ENCODE results near the gene KLHDC7B.
A peak's percentile ranks its signal among the peaks of the same experiment; 100 is the strongest.

Gene KLHDC7B

DNA sequence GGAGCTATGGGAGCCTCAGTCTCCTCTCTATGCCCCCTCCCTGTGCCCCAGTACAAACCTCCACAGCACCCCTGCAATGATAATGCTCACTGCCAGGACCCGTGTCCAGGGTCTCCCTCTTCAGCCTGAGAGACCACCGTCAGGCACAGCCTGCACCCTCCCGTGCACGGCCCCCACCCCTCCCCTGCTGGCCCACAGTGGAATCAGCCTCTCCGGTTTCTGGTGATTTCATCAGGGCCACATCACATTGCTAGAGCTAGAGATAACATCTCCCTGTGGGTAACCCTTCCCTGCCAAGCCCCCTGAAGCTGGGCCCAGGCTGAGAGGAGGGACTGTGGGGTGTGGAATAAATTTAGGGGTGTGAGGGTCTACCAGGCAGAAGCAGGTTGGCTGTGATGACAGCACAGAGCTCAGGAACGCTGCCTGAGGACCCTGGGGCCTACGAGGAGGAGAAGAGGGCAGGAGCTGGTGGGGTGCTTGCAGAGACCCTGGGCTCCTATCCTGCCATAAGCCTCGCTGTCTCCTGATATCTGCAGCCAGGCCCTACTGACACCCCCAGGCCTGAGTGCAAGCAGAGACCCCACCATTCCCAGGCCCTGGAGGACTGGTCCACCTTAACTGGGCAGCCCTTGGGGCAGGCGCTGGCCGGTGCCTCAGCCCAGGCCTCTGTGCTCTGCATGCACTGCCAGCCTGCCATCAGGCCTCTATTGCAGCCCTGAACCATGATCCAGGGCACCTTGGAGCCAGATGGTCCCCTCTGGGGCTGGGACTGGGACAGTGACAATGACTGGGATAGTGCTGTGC is at the start of gene KLHDC7B:
Gene KLHDC7B (plus strand): TSS at position 378 of the 804 bp plus-strand sequence. CDS start 345 bp downstream, at position 723.
- DNase-seq: peak; percentile 32

DNA sequence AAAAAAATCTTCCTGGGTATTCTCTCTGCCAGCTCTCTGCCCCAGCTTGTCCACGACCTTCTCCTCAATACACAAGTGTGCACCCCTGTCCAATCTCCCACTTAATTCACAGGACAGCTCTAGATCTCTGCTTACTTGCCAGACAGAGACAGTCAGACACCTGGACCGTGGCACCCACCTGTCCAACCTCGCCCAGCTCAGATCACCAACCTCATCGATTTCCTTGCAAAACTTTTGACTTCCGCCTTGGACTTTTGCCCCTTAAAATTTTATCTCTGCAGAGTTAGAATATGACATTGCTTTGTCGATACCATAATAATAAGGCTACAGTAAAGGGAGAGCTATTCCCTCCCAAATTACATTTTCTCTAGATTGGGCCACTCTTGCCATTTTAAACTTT is 48.6 kb upstream of the KLHDC7B start:
- DNase-seq: no peak

DNA sequence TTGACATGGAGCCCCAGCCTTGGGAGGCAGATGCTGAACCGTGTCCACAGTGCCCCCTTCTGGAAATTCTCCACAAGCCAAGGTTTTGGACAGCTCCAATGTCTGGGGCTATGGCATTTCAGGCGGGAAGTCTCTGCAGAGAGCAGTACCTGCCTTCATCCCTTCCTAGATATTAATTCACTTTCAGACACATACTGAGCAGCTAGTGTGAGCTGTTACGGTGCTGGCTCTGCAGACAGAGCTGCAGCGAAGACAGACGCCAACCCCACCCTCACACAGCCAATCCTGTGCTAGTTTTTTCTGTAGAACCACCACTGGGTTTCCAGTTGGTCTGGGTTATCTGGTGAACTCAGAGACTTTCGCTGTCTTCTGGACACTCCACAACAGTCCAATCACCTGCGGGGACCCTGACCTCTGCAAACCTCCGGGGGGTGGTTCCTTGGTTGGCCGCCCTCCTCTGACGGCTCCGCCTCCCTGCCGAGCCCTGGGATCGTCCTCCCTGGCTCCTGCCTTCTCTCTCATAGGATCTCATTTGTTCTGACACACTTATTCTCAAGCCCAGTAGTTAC is 47.3 kb upstream of the KLHDC7B start:
- peak; percentile 69 for DNase-seq

DNA sequence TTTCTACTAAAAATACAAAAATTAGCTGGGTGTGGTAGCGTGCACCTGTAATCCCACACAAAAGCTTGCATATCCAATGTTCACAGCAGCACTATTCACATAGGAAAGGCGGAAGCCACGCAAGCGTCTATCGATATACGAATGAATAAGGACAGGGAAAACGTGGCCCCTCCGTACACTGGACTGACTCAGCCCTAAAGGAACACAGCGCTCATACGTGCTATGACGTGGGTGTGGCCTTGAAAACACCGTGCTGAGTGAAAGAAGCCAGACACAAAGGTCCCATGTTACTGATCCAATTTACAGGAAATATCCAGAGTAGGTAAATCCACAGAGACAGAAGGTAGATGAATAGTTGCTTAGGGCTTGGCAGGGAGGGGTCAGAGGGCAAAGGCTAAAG is 45.2 kb upstream of the KLHDC7B start:
- DNase-seq: no peak

DNA sequence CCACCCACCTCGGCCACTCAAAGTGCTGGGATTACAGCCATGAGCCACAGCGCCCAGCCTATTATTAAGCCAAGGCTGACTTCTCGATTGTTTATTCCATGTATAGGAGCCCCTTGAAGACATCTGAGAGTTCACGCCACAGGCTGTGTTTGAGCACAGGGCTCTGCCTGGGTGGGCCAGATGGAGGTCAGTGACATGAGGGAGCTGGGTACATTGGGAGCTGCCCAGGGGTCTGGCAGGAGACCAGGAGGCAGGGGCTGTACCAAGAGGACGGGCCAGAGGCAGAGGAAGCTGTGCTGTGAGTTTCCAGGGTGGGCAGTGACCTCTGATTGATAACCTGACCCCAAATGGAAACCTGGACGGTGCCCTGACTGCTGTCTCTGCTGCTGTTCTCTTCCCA is 43.6 kb upstream of the KLHDC7B start:
- no peak for DNase-seq

DNA sequence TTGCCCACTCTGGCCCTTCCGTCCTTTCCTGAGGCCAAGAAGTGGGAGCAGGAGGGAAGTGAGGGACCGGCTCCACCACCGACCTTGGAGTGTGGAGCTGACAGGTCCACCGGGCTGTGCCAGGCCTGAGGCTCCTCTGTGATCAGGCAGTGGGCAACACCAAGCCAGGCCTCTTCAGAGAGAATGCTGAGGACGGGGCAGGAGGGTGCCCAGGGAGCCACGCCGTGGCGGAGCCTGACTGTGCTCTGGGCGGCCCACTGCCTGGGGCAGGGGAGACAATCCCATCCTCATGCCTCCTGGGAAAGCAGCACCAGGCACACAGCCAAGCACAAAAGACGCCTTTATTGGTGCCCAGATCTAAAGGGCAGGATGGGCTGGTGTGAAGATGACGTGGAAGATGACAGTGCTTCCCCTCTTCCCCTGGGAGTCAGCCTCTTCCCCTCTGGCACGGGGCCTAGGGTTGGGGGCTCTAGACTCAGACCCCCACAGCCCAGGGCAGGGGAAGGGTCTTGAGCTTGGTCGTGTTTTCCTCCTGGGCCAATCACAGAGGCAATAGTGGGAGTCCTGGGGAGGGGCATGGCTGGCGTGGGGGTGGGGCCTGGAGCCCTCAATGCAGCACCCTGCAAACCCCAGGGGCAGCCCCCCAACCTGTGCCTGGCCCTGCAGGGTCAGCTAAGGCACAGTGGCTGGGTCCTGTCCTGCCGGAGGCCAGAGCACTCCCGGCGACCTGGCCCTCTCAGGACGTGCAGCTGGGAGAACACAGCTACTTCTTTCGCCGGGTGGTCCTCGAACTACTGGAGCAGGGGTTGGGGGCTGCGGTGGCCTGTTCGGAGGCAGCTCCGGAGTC is 42.8 kb upstream of the KLHDC7B start:
- DNase-seq: no peak

DNA sequence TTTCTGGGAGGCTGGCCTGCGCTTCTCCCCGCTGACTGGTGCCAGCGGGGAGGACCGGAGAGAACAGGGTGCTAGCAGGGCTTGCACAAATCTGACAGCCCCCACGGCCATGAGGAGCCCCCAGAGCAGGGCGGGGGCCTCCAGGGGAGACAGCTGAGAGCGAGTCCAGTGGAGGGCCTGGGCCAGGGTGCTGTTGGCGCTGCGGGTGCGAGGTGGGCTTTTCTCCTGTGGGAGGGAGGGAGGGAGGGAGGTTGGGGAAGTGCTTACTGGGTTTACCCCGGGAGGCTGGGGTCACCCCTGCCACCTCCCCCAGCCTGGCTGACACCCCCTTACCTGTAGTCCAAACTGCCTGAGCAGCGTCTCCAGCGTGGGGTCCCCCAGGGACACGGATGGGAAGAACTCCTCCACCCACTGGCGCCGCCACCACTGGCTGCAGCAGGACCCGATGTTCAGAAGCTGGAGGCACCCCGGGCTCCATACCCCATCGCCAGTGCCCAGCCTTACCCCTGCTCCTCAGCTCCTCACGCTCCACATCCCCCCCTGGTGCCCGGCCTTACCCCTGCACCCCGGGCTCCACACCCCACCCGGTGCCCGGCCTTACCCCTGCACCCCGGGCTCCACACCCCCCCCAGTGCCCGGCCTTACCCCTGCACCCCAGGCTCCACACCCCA is 42.1 kb upstream of the KLHDC7B start:
- DNase-seq: no peak

DNA sequence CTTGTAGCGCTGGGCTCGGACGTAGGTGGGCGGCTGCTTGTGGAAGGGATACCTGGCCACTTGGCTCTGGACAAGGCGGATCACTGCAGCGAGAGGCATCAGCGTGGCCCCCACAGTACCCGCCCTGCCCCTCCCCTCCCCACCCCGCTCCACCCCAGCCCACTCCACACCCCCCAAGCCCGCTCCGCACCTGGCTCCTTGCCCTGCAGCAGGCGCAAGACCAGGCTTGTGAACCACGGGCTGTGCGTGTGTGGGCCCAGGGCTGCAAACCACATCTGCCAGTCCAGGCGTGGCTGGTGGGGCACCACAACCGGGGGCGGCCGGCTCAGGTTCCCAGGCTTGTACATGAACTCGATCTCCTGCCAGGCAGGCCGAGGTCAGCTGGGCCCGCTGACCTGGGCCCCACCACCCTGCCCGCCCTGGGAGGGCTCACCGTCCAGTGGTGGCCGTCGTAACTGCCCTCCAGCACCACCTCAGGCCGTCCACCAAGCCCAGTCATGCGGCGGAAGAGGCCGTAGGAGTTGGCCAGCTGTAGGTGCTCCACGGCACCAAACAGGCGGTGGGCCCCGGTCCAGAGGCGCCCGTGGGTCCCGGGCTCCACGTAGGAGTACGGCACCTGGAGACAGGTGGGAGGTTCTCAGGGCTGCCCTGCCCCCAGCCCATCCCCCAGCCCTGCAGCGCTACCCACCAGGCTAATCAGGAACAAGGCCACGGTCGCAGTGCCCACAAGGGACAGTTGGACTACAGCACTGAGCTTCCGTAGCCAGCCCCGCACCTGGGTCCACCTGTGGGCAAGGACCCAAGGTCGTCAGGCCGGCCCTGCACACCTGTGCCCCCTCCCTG is 41.1 kb upstream of the KLHDC7B start:
- no peak for DNase-seq

DNA sequence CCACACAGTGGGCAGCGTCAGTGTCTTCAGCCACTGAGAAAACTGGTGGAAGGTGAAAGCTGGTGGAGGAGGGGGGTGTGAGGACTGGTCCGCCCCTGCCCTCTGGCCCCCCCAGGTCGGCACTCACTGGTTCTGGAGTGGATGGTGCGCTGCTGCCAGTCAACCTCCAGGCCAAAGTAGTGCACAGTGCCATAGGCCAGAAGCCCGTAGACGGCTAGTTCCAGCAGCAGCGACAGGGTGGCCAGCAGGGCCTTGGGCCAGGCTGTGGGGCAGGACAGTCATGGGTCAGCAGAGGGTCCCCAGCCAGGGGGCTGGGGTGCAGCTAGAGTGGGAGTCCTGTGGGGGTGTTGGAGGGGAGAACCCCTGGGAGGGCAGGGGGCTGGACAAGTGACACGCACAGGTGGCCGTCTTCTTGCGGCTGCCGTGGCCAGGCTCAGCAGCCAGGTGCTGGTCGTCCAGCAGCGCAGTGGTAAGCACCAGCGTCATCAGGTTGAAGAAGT is 40.4 kb upstream of the KLHDC7B start:
- no peak for DNase-seq

DNA sequence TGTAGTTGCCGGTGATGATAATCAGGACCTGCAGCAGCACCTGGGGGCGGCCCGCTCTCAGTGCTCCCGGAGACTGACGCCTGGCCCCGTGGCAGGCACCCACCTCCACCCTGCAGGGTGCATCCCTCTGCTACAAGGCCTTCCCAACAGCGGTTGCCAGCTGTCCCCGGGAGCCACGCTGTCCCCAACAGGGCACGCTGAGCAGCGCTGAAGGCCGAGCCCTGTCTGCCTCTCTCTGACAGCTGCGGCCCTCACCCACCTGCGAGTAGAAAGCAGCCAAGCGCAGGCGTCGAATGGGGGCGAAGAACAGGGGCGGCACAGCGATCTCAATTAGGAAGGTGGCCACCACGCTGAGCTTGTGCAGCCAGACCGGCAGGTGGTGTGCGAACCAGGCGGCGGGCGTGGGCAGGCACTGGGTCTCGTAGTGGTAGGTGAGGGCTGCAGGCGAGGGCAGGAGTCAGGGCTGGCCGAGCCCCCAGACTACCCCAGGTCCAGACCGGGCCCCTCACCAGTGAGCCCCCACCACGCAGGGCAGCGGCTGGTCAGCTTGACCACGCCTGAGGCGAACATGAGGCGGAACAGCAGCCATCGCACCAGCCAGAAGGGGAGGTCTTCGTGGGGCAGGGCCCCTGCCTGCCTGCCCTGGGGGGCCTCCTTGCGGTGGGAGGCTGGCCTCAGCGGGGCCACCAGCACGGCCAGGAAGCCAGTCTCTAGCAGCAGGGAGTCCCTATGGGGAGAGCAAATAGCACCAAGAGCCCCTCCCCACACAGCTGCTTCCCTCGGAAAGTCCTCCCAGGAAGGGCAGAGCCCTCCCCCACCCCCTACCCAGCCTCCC is 39.7 kb upstream of the KLHDC7B start:
- DNase-seq: no peak

DNA sequence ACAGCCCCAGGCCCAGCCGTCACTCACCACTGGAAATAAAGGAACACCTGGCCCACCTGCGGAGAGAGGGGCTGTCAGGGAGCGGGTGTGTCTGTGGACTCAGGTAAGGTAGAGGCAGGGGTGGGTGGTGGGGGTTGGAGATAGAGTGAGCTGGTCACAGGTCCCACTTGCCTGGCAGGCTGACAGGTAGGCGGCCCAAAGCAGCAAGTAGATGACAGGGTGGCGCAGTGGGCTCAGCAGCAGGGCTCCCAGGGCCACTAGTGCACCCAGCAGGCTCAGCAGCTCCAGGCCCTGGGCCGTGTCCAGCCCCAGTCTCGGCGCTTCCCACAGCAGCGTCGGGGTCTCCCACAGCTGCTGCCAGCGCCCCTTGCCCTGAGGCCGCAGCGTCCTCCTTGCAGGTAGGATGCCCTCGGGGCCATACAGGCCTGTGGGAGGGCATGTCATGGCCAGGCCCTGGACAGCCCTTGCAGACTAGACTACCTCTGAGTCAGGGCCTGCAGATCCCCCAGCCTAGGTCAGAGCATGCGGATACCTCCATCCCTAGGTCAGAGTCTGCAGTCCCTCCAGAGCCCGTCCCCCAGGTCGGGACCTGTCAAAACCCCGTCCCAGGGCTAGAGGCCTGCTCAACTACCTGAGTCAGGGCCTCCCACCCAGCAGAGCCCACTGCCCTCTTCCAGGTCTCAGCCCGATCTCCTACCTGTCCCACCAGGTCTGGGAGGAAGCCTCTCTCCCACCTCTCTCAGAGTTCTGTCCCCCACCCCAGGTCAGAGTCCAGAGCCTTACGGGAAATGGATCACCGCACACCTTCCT is 38.9 kb upstream of the KLHDC7B start:
- no peak for DNase-seq

DNA sequence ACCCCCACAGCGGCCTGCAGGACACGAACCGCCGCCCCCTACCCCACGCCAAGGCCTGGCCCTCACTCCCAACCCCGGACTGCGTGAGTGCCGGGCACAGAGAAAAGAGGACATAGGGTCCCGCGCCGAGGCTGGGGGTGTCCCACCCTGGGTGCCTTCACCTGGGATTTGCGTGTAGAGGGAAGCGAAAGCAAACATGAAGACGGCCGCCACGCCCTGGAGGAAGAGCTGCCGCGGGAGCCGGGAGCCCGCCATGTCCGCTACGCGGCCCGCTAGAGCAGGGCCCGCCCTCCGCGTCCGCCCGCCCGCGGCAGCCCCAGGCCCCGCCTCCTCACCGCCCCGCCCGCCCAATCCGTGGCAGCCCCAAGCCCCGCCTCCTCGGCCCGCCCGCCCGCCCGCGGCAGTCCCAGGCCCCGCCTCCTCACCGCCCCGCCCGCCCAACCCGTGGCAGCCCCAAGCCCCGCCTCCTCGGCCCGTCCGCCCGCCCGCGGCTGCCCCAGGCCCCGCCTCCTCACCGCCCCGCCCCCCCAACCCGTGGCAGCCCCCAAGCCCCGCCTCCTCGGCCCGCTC is 38.2 kb upstream of the KLHDC7B start, which contains the start of gene LMF2:
Gene LMF2 (minus strand): TSS at position 282 of the 570 bp plus-strand sequence. CDS start 27 bp downstream, at position 255.
- no peak for DNase-seq

DNA sequence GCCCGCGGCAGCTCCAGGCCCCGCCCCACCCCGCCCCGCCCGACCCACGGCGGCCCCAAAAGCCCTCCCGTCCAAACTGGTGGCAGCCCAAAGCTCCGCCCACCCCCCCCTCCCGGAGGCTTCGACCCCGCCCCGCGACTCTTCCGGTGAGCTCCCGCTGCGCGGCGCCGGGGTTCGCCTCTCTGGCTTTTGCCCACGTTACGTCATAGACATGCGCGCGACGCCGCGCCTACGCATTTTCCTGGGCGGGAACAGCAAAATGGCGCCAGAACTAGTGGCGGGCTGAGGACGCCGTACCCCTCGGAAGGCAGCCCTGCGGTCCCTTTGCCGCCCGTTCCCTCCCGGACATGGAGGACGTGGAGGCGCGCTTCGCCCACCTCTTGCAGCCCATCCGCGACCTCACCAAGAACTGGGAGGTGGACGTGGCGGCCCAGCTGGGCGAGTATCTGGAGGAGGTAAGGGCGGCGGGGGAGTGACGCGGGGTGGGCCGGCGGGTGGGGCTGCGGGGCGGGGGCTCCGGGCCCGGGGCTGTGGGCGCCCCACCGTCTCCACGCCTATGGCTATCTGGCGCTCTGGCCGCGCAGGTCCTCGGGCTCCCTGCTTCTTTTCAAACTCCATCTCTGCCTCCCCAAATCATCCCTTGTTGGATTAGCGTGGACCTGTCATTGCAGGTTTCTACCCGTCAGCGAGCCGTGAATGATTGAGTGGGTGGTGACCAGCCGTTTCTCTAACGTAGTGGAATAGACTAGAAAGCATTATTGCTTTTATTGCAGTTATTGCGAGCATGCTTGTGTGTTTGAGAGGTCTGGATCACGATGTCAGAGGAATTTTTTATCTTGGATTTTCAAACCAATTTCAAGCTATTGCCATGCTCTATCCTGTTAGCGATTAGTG is 37.5 kb upstream of the KLHDC7B start, which contains the start of gene NCAPH2:
Gene NCAPH2 (plus strand): TSS at position 234 of the 894 bp plus-strand sequence. CDS start 114 bp downstream, at position 348.
- DNase-seq: peak; percentile 97

DNA sequence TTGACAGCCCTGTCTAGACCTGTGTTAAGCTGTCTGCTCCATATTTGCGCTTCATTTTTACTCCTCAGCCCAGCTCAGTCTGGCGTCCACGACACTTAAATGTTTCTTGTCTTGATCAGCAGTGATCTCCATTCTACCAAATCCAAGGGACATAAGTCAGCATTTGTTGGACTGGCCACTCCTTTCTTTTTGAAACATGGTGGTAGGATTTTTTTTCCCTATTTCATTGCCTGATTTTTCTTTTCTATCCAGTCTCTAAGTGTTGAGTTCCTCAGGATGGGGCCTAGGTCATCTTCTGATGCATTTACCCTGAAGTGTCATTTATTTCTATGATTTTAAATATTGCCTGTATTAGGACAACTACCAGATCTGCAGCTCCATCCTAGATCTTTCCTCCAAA is 36.8 kb upstream of the KLHDC7B start:
- DNase-seq: no peak

DNA sequence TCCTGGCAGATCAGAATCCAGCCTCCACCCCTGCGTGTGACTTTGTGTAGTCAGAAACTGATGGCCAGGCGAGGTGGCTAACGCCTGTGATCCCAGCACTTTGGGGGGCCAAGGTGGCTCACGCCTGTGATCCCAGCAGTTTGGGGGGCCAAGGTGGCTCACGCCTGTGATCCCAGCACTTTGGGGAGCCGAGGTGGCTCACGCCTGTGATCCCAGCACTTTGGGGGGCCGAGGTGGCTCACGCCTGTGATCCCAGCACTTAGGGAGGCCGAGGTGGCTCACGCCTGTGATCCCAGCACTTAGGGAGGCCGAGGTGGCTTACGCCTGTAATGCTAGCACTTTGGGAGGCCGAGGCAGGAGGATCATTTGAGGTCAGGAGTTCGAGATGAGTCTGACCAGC is 32.5 kb upstream of the KLHDC7B start:
- no peak for DNase-seq

DNA sequence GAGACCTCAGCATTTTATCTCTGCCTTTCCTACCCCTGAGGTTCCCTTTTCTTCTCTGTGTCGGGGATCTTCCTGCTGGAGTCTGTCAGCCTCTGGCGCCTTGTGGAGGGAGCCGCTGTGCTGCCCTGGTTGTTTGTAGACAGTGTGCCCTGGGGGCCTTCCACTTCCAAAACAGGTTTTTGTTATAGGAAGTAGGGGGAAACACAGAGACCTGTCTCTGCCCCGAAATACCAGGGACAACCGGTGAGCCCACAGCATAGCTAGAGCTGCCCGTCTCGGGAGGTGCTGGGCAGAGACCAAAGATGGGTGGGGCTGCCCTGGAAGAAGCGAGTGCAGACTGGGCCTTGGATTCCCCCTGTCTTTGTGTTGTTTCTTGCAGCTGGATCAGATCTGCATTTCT is 29.6 kb upstream of the KLHDC7B start:
- DNase-seq: no peak

DNA sequence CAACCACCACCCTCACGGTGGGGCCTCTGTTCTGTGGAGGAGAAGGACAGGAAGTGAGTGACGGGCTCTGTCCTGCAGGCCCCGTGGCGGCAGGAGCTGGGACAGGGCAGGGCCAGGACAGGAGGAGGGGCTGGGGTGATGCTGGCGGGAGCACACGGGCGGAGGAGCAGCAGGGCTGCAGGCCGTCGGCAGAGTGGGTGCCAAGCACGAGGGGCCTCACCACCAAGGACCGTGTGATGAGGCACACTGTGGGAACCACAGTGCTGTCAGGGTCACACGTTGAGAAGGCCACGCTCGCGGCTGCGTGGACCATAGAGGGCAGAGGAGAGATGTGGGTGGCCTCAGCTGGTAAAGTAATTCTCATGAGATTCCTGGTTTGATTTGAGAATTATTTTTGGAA is 28.8 kb upstream of the KLHDC7B start:
- no peak for DNase-seq

DNA sequence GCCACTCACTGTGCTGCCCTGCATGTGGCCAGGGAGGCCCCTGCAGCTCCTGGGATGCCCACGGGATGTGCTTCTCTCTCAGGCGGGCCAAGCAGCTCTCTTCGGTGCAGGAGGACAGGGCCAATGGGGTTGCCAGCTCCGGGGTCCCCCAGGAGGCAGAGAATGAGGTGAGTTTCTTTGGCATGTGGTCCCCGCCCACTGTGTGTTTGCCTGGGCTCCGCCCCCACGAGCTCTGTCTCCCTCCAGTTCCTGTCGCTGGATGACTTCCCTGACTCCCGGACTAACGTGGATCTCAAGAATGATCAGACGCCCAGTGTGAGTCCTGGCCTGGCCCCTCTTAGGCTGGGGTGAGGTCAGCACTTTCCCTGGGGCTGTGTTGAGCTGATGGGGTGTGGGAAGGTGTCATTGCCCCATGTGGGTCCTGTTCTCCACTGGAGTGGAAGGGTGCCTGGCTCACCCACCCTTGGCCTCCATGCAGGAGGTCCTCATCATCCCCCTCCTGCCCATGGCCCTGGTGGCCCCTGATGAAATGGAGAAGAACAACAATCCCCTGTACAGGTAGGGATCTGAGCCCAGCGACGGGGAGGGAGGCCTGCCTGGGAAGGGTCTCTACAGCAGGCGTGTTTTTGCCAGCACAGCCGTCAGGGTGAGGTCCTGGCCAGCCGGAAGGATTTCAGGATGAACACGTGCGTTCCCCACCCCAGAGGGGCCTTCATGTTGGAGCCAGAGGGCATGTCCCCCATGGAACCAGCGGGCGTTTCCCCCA is 28.0 kb upstream of the KLHDC7B start:
- DNase-seq: no peak
